Measurements from ENCODE around the gene PIK3R2.

Gene PIK3R2

DNA sequence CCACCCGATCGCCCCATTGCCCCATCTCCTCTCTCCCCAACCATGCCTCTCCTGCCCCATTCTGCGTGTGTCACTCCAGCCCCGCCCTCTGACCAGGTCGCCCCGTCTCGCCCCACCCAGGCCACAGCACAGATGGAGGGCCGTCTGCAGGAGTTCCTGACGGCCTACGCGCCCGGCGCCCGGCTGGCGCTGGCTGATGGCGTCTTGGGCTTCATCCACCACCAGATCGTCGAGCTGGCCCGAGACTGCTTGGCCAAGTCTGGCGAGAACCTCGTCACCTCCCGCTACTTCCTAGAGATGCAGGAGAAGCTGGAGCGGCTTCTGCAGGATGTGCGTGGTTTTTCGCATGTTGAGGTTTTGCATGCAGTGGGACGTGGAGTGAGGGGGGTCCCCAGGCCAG, 29.1 kb upstream of the PIK3R2 start:
- no peak for DNase-seq (ENCODE audit: low read depth, low spot score)

- DNase-seq (ENCODE audit: low read depth, low spot score) = no peak
Observed at GRCh38 chr19:18126097-18126496, 26.9 kb upstream of the PIK3R2 start.

GRCh38 chr19:18128044-18128443, 24.9 kb upstream of the PIK3R2 start:
- DNase-seq (ENCODE audit: low read depth, low spot score) = no peak

DNA sequence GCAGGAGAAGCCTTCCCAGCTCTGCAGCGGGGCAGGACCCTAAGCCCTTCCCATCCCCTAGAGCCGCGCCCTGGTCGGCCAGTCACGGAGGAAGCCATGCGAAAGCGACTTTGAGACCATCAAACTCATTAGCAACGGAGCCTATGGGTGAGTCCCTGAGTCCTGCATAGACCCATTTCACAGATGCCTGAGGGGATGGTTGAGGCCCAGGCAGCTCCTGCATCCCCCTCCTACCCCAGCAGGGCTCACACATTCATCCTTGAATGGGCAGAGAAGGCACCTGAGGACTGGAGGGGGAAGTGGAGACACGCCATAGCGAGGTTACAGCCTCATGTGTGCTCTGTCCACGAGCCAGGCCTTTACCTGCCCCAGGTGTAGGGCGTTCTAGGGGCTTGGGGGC, 24.2 kb upstream of the PIK3R2 start:
- no peak for DNase-seq (ENCODE audit: low read depth, low spot score)

DNA sequence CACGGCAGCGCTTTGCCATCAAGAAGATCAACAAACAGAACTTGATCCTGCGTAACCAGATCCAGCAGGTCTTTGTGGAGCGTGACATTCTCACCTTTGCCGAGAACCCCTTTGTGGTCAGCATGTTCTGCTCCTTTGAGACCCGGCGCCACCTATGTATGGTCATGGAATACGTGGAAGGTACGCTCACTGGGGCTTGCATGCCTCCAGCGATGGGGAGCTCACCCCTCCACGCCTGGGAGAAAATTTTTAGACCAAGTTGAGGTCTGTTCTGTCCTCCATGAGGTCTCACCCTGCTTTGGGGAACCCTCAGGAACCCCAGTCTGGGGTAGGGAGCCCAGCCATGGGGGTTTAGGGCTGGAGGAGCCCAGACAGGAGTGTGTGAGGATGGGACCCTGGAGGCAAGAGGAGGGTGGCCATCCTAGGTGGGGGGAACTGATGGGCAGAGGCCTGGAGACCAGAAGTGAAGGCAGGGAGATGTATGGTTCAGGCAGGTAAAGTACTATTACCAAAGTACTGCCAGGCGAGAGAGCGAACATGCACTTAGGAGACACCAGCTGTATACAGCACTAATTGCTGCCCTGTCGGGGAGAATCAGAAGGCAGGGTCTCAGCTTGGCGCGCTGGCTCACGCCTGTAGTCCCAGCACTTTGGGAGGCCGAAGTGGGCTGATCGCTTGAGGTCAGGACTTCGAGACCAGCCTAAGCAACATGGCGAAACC, 22.3 kb upstream of the PIK3R2 start:
- no peak for DNase-seq (ENCODE audit: low read depth, low spot score)

DNA sequence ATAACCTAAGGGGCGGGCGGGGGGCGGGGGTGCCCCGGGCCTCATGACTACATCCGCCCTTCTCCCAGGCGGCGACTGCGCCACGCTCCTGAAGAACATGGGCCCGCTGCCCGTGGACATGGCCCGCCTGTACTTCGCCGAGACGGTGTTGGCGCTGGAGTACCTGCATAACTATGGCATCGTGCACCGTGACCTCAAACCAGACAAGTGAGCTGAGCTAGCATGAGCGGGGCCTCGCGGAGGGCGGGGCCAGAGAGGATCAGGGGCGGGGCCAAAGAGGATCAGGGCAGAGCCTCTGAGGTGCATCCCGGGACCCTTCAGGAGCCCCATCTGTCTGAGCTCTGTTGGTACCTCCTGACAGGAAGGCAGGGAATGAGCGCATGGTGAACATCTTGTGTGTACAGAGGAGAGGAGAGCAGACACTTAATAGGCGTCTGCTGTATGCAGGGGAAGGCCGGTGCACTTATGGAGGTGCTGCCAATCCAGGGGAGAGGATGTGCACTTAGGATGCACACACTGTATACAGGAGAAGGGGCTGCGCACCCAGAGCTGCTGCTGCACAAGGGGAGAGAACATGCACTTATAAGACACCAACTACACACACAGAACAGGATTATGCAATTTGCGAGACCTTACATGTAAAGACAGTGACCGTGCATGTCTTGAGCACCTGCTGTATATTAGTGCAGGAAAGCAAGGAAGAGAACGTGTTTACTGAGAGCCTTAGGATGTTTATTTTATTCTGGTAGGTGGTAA, 20.9 kb upstream of the PIK3R2 start:
- DNase-seq (ENCODE audit: low read depth, low spot score) = no peak

DNA sequence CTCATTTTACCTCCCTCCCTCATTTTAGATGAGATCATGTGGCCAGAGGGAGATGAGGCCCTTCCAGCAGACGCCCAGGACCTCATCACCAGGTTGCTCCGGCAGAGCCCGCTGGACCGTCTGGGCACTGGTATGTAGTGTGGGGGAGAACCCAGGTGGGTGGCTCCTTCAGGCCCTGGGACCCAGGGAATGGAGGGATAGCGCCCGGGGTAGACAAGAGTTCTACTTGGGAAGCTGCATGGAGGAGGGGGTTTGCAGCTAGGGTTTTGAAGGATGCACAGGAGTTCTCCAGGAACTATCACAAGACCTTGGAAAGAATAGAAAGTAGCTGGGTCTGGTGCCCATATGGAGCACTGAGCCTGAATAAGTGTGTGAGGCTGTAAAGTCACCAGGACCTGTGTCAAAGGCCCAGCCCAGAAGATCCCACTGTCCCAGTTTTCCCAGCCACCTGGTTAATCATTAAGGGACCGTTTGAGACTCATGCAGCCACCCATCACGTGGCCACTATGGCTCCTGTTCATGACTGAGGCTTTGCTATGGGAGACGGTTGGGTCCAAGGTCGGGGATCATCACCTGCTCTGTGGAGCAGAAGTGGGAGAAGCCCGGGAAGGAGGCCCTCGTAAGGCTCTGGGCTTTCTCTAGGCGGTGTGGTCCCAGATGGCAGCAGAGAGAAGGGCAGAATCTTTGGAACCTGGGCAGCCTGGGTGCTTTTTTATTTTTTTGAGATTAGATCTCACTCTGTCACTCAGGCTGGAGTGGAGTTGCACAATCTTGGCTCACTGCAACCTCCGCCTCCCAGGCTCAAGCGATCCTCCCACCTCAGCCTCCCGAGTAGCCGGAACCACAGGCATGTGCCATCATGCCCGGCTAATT, 17.0 kb upstream of the PIK3R2 start:
- DNase-seq (ENCODE audit: low read depth, low spot score) = no peak

DNA sequence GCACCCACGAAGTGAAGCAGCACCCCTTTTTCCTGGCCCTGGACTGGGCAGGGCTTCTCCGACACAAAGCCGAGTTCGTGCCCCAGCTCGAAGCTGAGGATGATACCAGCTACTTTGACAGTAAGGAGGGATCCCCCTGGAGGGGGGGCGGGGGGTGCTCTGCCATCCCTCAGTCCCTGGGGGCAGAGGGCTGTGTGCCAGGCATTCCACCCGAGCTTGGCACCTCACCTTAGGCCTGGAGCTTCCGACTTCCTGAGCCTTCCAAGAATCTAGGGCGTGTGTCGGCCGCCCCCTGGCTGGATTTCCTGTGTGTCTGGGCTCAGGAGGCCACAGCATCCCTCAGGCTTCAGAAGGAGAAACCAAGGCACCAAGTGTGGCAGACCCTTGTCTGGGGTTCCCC, 15.7 kb upstream of the PIK3R2 start:
- DNase-seq (ENCODE audit: low read depth, low spot score) = no peak

DNA sequence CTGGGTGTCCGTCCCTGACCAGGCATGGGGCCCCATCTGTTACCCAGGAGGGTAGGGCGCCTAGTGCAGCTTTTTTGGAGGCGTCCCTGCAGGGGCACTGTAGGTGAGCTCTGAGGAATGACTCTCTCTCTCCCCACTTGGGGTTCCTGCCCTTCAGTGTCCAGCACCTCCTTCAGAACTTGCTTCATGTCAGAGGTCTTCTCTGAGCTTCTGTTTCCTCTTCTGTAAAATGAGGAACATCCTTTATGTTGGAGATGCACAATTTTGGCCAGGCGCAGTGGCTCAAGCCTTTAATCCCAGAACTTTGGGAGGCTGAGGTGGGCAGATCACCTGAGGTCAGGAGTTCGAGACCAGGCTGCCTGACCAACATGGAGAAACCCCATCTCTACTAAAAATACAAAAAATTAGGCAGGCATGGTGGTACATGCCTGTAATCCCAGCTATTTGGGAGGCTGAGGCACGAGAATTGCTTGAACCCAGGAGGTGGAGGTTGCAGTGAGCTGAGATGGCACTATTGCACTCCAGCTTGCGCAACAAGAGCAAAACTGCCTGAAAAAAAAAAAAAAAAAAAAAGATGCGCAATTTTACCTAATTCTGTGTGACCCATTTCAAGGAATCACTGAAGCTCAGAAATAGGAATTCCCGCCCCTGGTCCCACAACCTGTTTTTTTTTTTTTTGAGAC, 15.2 kb upstream of the PIK3R2 start:
- no peak for DNase-seq (ENCODE audit: low read depth, low spot score)

GRCh38 chr19:18140473-18140872, 12.5 kb upstream of the PIK3R2 start:
- DNase-seq (ENCODE audit: low read depth, low spot score) = no peak

DNA sequence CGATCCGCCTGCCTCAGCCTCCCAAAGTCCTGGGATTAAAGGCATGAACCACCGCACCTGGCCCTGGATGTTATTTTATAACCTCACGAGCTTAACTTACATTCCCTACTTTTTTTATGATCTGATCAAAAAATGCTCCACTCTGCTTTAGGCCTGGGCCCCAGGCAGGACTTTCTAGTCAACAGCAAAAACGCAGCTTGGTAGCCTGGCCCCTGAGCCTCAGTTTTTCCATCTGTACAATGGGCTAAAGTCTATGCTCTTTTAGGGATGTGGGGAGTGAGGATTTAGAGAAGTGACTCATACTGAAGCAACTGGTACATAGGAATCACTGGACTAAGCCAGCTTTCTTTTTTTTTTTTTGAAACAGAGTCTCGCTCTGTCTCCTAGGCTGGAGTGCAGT, 11.9 kb upstream of the PIK3R2 start:
- DNase-seq (ENCODE audit: low read depth, low spot score) = no peak

GRCh38 chr19:18143902-18144301, 9.1 kb upstream of the PIK3R2 start:
- DNase-seq (ENCODE audit: low read depth, low spot score) = no peak

GRCh38 chr19:18144361-18144760, 8.6 kb upstream of the PIK3R2 start:
- no peak for DNase-seq (ENCODE audit: low read depth, low spot score)

GRCh38 chr19:18144906-18145305, 8.1 kb upstream of the PIK3R2 start:
- DNase-seq (ENCODE audit: low read depth, low spot score) = no peak

- DNase-seq (ENCODE audit: low read depth, low spot score) = no peak
Observed at GRCh38 chr19:18145391-18145999, 7.5 kb upstream of the PIK3R2 start.

DNA sequence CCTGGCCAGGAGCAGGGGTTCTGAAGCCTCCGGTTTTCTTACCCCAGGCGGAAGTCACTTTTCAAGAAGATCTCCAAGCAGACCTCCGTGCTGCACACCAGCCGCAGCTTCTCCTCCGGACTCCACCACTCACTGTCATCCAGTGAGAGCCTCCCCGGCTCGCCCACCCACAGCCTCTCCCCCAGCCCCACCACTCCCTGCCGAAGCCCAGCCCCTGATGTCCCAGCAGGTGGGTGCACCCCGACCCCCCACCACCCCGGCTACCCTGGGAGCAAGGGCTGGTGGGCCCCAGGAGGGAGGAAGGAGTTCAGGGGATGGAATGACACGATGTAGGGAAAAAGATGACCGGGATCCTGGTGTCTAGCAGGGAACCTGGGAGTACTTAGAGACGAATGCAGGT, 5.6 kb upstream of the PIK3R2 start:
- no peak for DNase-seq (ENCODE audit: low read depth, low spot score)

GRCh38 chr19:18149596-18149975, 3.4 kb upstream of the PIK3R2 start:
- no peak for DNase-seq (ENCODE audit: low read depth, low spot score)

DNA sequence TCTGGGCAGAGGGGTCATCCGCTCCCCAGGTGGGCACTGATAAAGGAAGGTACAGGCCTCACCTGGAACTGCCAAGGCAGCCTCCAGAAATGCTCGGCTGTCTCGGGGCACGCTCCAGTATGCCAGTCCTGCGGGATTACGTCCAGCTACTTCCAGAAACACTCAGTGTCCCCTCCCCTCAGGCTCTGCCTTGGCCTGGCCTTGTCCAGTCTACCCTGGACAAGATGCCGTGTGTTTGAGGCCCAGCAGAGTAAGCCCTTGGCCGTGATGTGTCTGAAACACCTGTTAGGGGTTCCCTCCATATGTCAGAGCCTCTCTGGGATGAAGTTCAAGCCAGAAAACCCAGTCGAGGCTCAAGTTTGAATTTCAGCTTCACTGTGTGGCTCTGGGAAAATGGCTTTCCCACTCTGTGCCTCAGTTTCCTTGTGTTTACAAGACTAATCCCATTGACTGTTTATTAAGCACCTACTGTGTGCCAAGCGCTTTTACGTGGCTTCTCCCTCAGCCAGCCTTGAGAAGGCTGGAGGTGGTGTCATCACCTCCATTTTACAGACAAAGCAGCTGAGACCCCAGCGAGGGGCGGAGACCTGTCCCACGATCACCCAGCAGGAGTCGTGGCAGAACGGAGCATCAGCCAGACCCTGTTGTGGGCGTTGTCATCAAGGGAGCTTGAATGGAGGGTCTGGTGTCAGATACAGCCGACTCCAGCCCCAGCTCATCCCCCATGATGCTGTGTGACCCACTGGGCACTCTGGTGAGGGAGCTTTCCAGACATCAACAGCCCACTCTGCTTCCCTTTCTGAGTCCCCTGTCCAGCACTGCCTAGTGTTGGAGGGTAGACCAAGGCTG, 2.0 kb upstream of the PIK3R2 start:
- no peak for DNase-seq (ENCODE audit: low read depth, low spot score)

DNA sequence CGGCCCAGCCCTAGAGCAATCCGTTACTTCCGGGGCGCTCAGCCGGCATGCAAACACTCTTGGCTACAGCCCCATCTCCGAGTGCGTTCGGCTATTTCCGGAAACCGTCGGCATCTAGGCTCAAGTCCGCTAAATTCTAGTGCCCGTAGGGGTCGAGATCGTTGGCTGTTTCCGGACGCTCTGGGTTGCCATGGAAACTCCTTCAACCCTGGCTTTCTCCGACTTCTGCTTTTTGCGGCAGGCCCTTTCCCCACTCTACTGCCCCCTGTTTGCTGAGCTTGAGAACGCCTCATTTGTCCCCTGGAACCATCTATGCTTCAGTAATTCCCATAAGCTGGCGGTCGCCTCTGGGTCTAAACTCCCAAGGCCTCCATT, 534 bp upstream of the PIK3R2 start:
- DNase-seq (ENCODE audit: low read depth, low spot score) = peak; percentile 92

DNA sequence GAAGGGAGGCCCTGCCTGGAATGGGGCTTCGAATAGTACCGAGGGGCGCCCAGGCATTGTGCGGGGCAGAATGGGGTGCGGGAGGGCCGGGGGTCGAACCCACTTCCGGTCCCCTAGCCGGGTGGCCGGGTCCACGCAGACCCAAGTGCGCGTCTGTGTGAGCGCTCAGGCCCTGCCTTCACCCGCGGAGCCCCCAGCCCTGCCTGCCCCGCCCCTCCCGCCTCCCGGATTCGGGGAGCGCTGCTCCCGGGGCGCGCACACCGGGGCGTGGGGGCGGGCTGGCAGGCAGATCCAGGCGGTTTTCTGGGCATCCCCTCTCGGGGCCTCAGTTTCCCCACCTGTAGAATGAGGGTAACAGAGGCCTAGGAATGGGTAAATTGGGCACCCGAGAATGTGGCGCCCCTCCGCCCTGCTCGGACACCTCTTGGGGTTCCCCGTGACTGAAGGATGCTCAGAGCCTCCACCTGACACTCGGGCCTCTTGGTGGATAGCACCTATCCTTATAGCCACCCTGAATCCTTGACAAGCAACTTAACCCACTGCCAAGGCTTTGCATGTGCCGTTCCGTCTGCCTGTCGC, 682 bp downstream of the PIK3R2 start:
- no peak for DNase-seq (ENCODE audit: low read depth, low spot score)
